Parathyroid adenoma (tissue), 2 donors: Measurements from ENCODE around the gene KIFC1.

Experiments used
- H2AFZ ChIP-seq: fragments of 300-600 bp; sonication (generic); one replicate; pipeline ENCODE4 v1.7.0; 2017; ENCODE audit warnings: antibody characterized with exemption, mild to moderate bottlenecking
- H3K27ac ChIP-seq: fragments of 300-600 bp; sonication (generic); one replicate; pipeline ENCODE4 v1.7.0; 2017
- H3K27me3 ChIP-seq: fragments of 300-600 bp; sonication (generic); one replicate; pipeline ENCODE4 v1.7.0; 2017; ENCODE audit warnings: low read length; ENCODE audit not compliant: control insufficient read depth, insufficient read depth
- H3K36me3 ChIP-seq: fragments of 300-600 bp; sonication (generic); one replicate; pipeline ENCODE4 v1.7.0; 2017; ENCODE audit warnings: low read length; ENCODE audit not compliant: control insufficient read depth, insufficient read depth
- H3K4me1 ChIP-seq: fragments of 300-600 bp; sonication (generic); one replicate; pipeline ENCODE4 v1.7.0; 2017; ENCODE audit warnings: control low read depth
- H3K4me2 ChIP-seq: fragments of 300-600 bp; sonication (generic); one replicate; pipeline ENCODE4 v1.7.0; 2017; ENCODE audit warnings: low read length
- H3K4me3 ChIP-seq: fragments of 300-600 bp; sonication (generic); one replicate; pipeline ENCODE4 v1.7.0; 2017; ENCODE audit warnings: low read depth, low read length
- H3K79me2 ChIP-seq: fragments of 300-600 bp; sonication (generic); one replicate; pipeline ENCODE4 v1.7.0; 2017; ENCODE audit warnings: control low read depth
- H3K9ac ChIP-seq: fragments of 300-600 bp; sonication (generic); one replicate; pipeline ENCODE4 v1.7.0; 2017; ENCODE audit warnings: mild to moderate bottlenecking
- H3K9me3 ChIP-seq: fragments of 300-600 bp; sonication (generic); one replicate; pipeline ENCODE4 v1.7.0; 2017; ENCODE audit warnings: low read length; ENCODE audit not compliant: control insufficient read depth
- TF ChIP-seq, protein P1 (sequence below): fragments of 300-600 bp; sonication (generic); IDR thresholded peaks from one replicate; pipeline ENCODE4 v1.7.0; 2017; ENCODE audit warnings: antibody characterized with exemption, mild to moderate bottlenecking
- donor health status: primary hyperparathyroidism.

The KIFC1 gene

GRCh38 chr6:33433001-33433543 is 41.4 kb downstream of the KIFC1 start:
- Histone ChIP-seq H3K4me3 (no peak overlapping the region), H2AFZ (no peak overlapping the region), H3K36me3 (no peaks in the 10 kb centered on the region), H3K4me2 (no peak overlapping the region), H3K9ac (no peak overlapping the region), H3K9me3 (no peaks in the 10 kb centered on the region), H3K4me1 (peaks cover 6% of the 10 kb centered on the region), H3K27me3 (no peaks in the 10 kb centered on the region), H3K79me2 (no peaks in the 10 kb centered on the region), H3K27ac (no peak overlapping the region)
- TF ChIP-seq, protein P1, sequence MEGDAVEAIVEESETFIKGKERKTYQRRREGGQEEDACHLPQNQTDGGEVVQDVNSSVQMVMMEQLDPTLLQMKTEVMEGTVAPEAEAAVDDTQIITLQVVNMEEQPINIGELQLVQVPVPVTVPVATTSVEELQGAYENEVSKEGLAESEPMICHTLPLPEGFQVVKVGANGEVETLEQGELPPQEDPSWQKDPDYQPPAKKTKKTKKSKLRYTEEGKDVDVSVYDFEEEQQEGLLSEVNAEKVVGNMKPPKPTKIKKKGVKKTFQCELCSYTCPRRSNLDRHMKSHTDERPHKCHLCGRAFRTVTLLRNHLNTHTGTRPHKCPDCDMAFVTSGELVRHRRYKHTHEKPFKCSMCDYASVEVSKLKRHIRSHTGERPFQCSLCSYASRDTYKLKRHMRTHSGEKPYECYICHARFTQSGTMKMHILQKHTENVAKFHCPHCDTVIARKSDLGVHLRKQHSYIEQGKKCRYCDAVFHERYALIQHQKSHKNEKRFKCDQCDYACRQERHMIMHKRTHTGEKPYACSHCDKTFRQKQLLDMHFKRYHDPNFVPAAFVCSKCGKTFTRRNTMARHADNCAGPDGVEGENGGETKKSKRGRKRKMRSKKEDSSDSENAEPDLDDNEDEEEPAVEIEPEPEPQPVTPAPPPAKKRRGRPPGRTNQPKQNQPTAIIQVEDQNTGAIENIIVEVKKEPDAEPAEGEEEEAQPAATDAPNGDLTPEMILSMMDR = no peak

DNA sequence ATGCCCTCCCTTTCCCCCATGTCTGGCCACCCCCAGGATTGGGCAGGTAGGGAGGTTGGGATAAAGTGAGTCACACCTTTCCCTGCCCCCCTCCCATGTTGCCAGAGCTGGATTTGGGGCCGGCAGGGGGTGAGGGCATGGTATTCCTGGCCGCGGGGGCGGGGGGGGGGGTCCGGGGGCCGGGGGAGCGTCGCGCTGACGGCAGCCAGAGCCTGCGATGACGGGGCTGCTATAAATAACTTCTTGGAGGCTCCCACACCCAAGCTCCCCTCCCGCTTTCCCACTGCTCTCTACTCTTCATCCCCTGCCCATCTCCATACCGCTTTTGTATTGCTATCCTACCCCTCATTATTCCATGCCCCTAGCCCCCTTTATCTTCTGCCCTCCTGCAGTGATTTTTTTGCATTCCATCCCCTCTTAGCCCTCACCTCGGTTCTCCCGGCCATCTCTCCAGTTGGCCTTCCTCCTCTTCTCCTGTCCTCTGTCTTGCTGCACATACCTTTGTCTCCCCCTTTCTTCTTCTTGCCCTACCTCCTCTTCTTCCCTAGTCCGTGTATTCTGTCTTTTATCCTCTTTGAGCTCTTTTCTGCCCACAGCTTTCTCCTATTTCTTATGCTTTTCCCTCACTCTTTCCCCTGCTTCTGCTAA is 42.0 kb downstream of the KIFC1 start:
- Histone ChIP-seq H2AFZ (no peak overlapping the region), H3K27me3 (no peaks in the 10 kb centered on the region), H3K4me1 (peaks cover 6% of the 10 kb centered on the region), H3K9me3 (no peaks in the 10 kb centered on the region), H3K36me3 (no peaks in the 10 kb centered on the region), H3K79me2 (no peaks in the 10 kb centered on the region), H3K4me3 (no peak overlapping the region), H3K9ac (no peak overlapping the region), H3K27ac (no peak overlapping the region), H3K4me2 (no peak overlapping the region)
- TF ChIP-seq, protein P1 = no peak

GRCh38 chr6:33434961-33435360 is 43.3 kb downstream of the KIFC1 start:
- Histone ChIP-seq H3K36me3 (no peaks in the 10 kb centered on the region), H2AFZ (no peak overlapping the region), H3K9me3 (no peaks in the 10 kb centered on the region), H3K4me2 (no peak overlapping the region), H3K27me3 (no peaks in the 10 kb centered on the region), H3K27ac (no peak overlapping the region), H3K9ac (no peak overlapping the region), H3K4me3 (no peak overlapping the region), H3K79me2 (no peaks in the 10 kb centered on the region), H3K4me1 (peaks cover 6% of the 10 kb centered on the region)
- TF ChIP-seq, protein P1 = no peak

- no peaks in the 10 kb centered on the region for H3K36me3 ChIP-seq
- no peak overlapping the region for H2AFZ ChIP-seq
- H3K79me2 ChIP-seq = no peaks in the 10 kb centered on the region
- TF ChIP-seq, protein P1 = no peak
- H3K27me3 ChIP-seq = no peaks in the 10 kb centered on the region
- H3K4me2 ChIP-seq = no peak overlapping the region
- H3K9ac ChIP-seq = no peak overlapping the region
- no peak overlapping the region for H3K27ac ChIP-seq
- no peak overlapping the region for H3K4me3 ChIP-seq
- H3K4me1 ChIP-seq = no peaks in the 10 kb centered on the region
- H3K9me3 ChIP-seq = no peaks in the 10 kb centered on the region
Measured at GRCh38 chr6:33437666-33438065, 46.0 kb downstream of the KIFC1 start.
